GM19324 (cell line): ENCODE data around the gene CASQ2.

ENCODE experiments used
- ATAC-seq: cut with Tn5 transposase; IDR thresholded peaks from one replicate; pipeline ENCODE4 v1.9.1; 2021; ENCODE audit warnings: mild to moderate bottlenecking, moderate library complexity; ENCODE audit not compliant: unreplicated experiment, low FRiP score

CASQ2 gene

DNA sequence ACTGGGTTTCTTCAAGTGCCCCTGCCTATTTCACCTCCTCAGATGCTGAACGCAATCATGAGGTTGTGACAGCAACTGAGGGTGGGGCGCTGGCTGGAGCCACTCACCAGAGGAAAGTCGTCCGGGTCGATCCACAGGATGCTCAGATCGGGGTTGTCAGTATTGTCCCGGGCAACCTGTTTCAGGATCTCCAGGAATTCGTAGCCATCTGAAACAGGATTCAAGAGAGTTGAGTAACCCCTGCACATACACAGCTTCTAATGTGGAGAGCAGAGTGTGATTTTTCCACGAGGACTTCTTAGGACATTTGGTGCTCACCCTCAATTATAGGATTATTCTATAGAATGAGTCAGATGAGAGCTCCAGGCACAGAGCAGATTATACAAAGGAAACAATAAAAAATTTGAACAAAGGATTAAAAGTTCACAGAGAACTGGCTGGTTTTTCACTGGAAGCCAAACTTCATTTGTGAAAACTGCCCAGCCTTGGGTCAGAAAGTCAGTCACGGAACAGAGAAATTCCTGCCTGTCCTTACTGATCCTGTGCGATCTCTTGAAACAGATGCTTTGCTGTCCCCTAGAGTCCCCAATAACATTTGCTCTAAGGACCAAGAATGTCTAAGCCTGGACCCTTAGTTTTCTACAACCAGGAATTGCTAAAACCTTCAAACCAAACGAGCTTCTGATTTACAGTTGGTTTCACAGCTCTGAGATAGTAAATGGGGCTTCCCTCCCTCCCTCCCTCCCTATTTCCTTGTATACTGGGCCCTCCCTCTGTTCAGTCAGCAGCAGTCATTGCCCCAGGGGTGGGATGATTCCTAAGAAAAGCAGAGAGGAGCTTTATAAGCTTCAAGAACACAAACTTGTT is 63.2 kb downstream of the CASQ2 start:
- no peak for ATAC-seq

- no peak for ATAC-seq
Measured at GRCh38 chr1:115702959-115703358, 65.6 kb downstream of the CASQ2 start.

DNA sequence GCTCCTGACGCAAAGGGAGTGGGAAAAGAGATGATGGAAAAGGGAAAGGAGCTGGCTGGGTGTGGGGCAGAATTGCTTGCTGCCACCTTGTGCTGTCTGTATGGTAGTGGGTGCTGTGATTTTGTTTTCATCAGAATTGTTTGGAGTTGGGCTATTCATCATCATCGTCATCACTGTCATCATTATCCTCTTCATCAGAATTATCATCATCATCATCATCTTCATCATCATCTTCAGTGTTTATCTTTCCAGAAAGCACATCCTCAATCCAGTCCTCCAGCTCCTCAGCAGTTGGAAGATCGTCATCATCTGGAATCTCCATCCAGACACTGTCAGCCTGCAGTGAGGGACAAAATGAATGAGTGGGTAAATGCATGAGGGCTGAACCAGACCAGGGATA is 67.4 kb downstream of the CASQ2 start:
- no peak for ATAC-seq

GRCh38 chr1:115697619-115698018 is 70.9 kb downstream of the CASQ2 start:
- ATAC-seq: no peak

DNA sequence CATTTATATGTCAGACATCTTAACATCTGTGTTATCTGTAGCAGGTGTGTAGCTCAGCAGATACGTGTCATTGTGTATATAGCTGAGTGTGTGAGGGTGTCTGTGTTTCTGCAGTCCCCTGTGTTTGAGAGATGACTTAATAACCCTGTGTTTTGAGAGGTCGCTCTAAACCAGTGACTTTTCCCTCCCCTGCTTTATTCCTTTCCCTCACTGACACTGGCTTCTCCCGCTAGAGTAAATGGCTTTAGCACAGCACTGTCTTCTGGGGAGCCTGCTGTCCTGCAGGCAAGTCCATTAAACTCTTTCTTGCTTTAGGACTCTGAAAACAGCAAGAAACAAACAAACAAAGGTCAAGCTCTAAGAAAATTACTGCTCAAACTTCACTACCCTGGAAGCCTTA is 73.7 kb downstream of the CASQ2 start:
- no peak for ATAC-seq

DNA sequence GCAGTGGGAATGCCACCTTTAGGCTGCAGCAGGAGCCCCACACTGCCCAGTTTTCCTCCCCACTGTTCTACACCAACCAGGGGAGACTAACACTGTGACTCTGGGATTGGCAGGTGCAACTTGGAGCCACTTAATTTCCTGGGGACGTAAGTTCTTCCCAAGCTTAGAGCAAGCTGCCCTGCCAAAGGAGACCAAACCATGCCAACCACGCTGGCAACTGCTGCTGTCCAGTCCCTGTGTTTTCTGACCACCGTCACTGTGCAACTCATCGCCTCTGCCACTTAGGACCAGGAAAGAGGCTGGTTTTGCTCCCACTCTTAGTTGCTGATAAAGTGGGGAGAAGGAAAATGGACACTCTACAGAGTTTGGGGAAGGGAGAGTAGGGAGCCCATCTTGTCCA is 76.3 kb downstream of the CASQ2 start:
- ATAC-seq: no peak

- ATAC-seq: no peak
Measured at GRCh38 chr1:115690972-115691371, 77.5 kb downstream of the CASQ2 start.

DNA sequence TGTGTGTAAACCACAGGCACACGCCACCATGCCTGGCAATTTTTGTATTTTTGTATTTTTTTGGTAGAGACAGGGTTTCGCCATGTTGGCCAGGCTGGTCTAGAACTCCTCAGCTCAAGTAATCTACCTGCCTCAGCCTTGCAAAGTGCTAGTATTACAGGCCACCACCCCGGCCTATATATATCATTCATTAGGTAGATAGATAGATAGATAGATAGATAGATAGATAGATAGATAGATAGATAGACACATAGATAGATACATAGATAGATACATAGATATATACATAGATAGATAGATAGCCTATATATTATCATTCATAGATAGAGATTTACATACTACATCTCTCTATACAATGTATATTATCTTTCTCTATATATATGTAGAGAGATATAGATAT is 80.8 kb downstream of the CASQ2 start:
- ATAC-seq: no peak

- no peak for ATAC-seq
Measured at GRCh38 chr1:115685029-115685705, 83.3 kb downstream of the CASQ2 start.

DNA sequence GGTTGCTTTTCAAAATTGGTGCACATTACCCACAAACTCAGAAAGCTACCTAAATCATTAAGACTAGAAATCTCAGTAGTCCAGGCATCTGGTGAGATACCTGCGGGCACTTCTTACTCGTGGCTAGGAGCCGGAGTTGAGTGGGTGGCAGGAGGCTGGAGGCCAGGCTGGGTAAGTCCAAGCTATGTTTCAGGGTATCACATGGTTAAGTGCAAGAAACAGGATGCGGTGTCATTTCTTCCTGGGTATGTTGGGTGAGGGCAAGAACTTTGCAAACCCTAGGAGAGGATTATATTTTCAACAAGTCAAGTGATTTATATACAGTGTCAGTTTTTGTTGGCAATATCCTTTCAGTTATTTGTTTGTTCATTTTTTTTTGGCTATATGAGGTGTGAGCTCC is 85.7 kb downstream of the CASQ2 start:
- ATAC-seq: no peak

GRCh38 chr1:115680730-115681111 is 87.8 kb downstream of the CASQ2 start:
- no peak for ATAC-seq

DNA sequence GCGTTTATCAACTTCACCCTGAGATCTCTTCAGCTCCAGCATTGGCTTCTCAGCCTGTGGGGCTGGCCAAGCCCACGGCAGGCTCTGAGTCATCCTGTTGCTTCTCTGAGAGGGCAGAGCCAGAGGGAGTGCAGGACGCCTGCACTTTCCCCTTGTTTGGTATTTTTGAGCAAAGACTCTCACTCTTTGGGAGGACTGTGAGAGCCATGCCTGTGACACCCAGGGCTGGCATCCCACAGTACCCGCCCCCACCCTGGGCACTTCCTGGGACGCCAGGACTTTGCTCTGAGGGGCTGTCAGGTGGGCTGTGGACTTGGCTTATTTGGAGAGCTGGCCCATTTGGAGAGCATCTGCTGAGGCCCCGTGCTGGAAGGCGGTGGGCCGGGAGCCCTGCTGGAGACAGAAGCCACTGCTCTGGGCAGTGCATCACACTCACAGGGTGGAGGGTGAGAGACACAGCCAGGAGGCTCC is 89.3 kb downstream of the CASQ2 start:
- no peak for ATAC-seq

DNA sequence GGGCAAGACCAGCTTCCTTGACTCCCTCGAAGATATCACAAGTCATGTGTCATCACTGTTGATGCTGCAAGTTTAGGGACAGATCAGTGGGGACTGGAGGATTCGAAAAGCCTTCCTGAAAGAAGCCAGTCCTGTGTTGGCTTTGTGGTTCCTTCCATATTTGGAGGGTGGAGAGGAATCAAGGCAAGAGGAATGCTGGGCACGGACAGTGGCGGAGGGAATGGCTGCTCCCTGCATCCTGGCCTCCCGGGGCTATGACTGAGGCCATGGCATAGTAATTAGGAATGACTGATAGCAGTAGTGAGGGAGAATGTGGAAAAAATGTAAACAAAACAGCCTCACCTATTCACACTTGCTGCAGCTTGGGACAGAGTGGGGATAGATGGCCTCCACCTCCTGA is 90.4 kb downstream of the CASQ2 start:
- no peak for ATAC-seq

- ATAC-seq: no peak
Measured at GRCh38 chr1:115677565-115677964, 90.9 kb downstream of the CASQ2 start.

GRCh38 chr1:115677182-115677555 is 91.3 kb downstream of the CASQ2 start:
- no peak for ATAC-seq

- ATAC-seq: no peak
Measured at GRCh38 chr1:115676498-115677181, 91.9 kb downstream of the CASQ2 start.

- ATAC-seq: no peak
Measured at GRCh38 chr1:115672224-115673009, 96.1 kb downstream of the CASQ2 start.

DNA sequence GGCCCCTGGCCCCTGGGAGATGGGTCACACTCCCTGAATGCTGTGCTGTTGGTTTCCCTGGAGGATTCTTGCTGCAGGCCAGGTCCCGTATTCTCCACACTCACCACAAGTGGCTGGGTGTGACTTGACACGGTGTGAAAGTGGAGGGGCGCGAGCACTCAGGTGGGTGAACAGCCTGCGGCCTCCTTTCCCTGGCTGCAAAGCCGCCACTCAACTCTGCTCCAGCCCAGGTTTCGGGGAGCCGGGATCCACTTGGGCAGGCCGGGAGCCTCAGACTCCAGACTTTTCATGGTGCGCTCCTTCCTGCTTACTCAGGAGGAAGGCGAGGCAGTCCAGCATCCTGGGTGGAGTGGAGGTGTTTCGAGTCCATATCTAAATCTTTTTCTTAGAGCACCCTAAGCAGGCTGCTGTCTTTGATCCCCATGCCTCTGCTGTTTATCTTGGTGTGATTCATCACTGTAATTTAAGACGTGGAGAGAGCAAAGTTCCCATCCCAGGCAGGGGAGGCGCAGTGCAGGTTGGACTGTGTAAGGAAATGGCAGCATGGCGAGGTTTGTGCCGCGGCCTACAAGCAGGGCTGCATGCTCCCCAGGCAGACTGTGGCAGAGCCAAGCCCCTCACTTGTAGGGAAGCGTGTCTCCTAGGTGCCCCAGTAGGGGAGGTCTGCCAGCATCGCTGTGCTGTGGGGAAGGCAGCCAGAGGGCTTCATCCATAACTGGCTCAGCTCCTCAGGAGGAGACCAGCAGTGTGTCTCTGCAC is 97.2 kb downstream of the CASQ2 start:
- ATAC-seq: no peak

DNA sequence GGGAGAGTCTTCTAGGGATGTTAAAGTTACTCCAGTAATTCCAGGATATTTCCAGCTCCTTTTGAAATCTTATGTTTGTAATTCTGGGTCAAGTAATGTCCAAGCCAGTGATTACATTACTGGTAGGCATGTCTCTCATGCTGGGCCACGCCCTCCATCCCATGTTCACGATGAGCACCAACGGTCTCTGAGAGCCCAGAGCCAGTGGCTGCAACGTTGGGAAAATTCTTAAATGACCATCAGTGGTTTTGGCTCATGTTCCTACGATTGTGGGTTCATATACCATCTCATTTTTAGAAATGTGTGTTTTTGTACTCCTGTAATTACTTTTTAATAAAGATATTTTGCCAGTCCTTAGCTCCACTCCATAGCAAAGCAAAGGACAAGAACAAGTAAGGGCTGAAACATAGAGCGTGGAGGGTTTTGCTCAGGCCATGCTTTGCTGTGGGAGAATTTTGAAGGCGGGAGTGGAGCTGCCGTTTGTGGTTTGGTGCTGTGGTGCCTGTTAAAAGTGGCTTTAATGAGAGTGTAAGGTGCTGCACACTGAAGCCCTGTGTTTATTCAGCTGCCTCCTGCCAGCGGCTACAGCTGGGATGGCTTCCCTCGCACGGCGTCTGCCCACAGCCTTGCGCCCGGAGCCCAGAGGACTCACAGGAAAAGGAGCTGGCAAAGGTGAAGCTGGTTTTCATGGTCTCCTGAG is 97.9 kb downstream of the CASQ2 start:
- no peak for ATAC-seq
